Astrocyte (in vitro differentiated cells and primary cell): ENCODE results near the gene HMG20B. TPM values are rescaled to one million over a fixed set of nuclear protein-coding genes. Genes with fewer than 3 reads are reported as not detected.
A peak's percentile ranks its signal among the peaks of the same experiment; 100 is the strongest.
"Not testable (repeated sequence)": the region's sequence is repeated elsewhere in the genome, so short reads cannot be mapped to it uniquely, and the experiment has no call there.

Experiments used
- DNase-seq: peaks from one replicate; pipeline ENCODE4 v3.0.0-alpha.2; 2010; ENCODE audit warnings: low read depth
- FAIRE-seq: peaks from 2 replicates; lab custom pipeline; 2011; peaks lifted over from hg19 to GRCh38; lab: Jason Lieb, UNC
- H2AFZ ChIP-seq: 2 replicates; pipeline ENCODE4 v1.6.0; 2012; ENCODE audit warnings: low read depth, low read length, inconsistent platforms
- H3K27ac ChIP-seq: 2 replicates; pipeline ENCODE4 v1.5.1; 2011; ENCODE audit warnings: low read depth, low read length, inconsistent platforms
- H3K27me3 ChIP-seq: 2 replicates; pipeline ENCODE4 v1.6.0; 2011; ENCODE audit warnings: low read length, inconsistent platforms; ENCODE audit not compliant: insufficient read depth
- H3K36me3 ChIP-seq: 2 replicates; pipeline ENCODE4 v1.5.1; 2011; ENCODE audit warnings: low read length, inconsistent platforms; ENCODE audit not compliant: insufficient read depth
- H3K4me1 ChIP-seq: 2 replicates; pipeline ENCODE4 v1.5.1; 2011; ENCODE audit warnings: low read length, inconsistent platforms; ENCODE audit not compliant: insufficient read depth
- H3K4me2 ChIP-seq: 2 replicates; pipeline ENCODE4 v1.6.0; 2012; ENCODE audit warnings: low read length, inconsistent platforms
- H3K4me3 ChIP-seq: 2 replicates; pipeline ENCODE4 v1.5.1; 2011; ENCODE audit warnings: low read depth, mild to moderate bottlenecking, low read length, inconsistent platforms; ENCODE audit not compliant: insufficient read depth
- H3K79me2 ChIP-seq: 2 replicates; pipeline ENCODE4 v1.6.0; 2012; ENCODE audit warnings: mild to moderate bottlenecking, low read length, inconsistent platforms; ENCODE audit not compliant: insufficient read depth
- H3K9ac ChIP-seq: 2 replicates; pipeline ENCODE4 v1.6.0; 2012; ENCODE audit warnings: mild to moderate bottlenecking, low read length, inconsistent platforms
- H3K9me3 ChIP-seq: 2 replicates; pipeline ENCODE4 v1.5.1; 2012; ENCODE audit warnings: low read depth, mild to moderate bottlenecking, low read length, inconsistent platforms; ENCODE audit not compliant: insufficient read depth
- H4K20me1 ChIP-seq: 2 replicates; pipeline ENCODE4 v1.6.0; 2012; ENCODE audit warnings: low read length, inconsistent platforms; ENCODE audit not compliant: insufficient read depth
- H3K27ac Mint-ChIP-seq: one replicate; pipeline ENCODE4 v1.8.0; 2021; ENCODE audit warnings: mild to moderate bottlenecking, mixed read lengths; ENCODE audit not compliant: unreplicated experiment
- H3K27me3 Mint-ChIP-seq: one replicate; pipeline ENCODE4 v1.8.0; 2021; ENCODE audit warnings: low read depth, mixed read lengths; ENCODE audit not compliant: unreplicated experiment
- H3K36me3 Mint-ChIP-seq: one replicate; pipeline ENCODE4 v1.8.0; 2021; ENCODE audit warnings: low read depth, mixed read lengths; ENCODE audit not compliant: unreplicated experiment
- H3K4me1 Mint-ChIP-seq: one replicate; pipeline ENCODE4 v1.8.0; 2021; ENCODE audit warnings: low read depth, mixed read lengths; ENCODE audit not compliant: unreplicated experiment
- H3K4me3 Mint-ChIP-seq: one replicate; pipeline ENCODE4 v1.8.0; 2021; ENCODE audit warnings: mild to moderate bottlenecking, moderate library complexity, mixed read lengths; ENCODE audit not compliant: unreplicated experiment
- H3K9me3 Mint-ChIP-seq: one replicate; pipeline ENCODE4 v1.8.0; 2021; ENCODE audit warnings: mild to moderate bottlenecking, mixed read lengths; ENCODE audit not compliant: unreplicated experiment
- EZH2 ChIP-seq: IDR thresholded peaks from 2 replicates; pipeline ENCODE4 v1.6.1; 2012; ENCODE audit warnings: mild to moderate bottlenecking, low read length, inconsistent platforms; ENCODE audit not compliant: insufficient read depth
- total RNA-seq: library from RNA; stranded (reverse); gene quantifications from 2 replicates; pipeline ENCODE4 v1.2.1, GENCODE V29; 2021
- TF ChIP-seq, protein P1 (sequence below): IDR thresholded peaks from 2 replicates; pipeline ENCODE4 v1.5.1; 2011; ENCODE audit warnings: low read depth, mild to moderate bottlenecking, inconsistent platforms, low read length, moderate library complexity; ENCODE audit not compliant: insufficient read depth

Gene HMG20B
- total RNA-seq, 1 donor from 2014 or later, result 55.9 TPM

DNA sequence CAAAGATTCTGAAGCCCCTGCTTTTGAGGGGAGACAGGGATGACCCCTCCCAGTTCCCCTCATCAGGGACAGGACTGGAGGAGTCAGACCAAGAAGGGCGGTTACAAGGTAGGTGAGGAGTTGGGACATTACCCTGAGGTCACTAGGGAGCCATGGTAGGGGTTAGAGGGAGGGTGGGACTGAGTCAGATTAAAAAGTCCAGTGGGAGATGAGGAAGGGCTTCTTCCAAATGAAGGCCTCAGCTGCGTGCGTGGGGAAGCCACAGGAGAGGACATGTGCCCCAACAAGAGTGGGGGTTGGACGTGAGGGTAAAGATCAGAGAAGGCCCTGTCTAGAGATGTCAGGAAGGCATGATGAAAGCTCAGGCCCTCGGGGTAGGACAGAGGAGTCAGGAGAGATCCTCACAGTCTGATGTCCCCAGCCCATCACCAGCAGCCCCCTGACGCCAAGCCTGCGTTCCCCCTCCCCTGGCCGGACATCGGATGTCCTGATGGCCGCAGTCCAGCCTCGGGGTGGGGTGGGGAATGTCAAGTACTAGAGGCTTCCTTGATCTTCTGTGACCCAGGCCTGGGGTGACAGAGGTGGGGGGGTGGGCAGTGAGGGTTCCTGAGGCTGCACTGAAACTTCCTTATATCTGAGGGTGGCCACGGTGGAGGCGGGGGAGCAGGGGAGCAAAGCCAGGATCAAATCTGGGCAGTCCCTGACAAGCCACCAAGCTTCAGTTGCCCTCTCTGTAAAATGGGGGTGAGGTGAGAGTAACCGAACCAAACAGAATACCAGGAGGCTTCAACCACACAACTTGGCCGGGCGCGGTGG, 8.8 kb upstream of the HMG20B start:
- peaks cover 4% of the 10 kb centered on the region for H3K36me3 Mint-ChIP-seq
- DNase-seq (no peak), FAIRE-seq (no peak)
- H4K20me1 ChIP-seq, result no peaks in the 10 kb centered on the region
- no peak overlapping the region for H3K27ac ChIP-seq
- H3K9ac ChIP-seq, result no peak overlapping the region
- no peak overlapping the region for H2AFZ ChIP-seq
- H3K79me2 ChIP-seq, result no peaks in the 10 kb centered on the region
- no peak overlapping the region for H3K27ac Mint-ChIP-seq
- H3K4me1 ChIP-seq, result peaks cover 14% of the 10 kb centered on the region
- H3K27me3 ChIP-seq, result no peaks in the 10 kb centered on the region
- no peaks in the 10 kb centered on the region for H3K4me1 Mint-ChIP-seq
- no peaks in the 10 kb centered on the region for H3K9me3 ChIP-seq
- no peak overlapping the region for H3K4me2 ChIP-seq
- H3K36me3 ChIP-seq, result no peaks in the 10 kb centered on the region
- no peak overlapping the region for H3K4me3 Mint-ChIP-seq
- H3K4me3 ChIP-seq, result no peak overlapping the region
- no peaks in the 10 kb centered on the region for H3K9me3 Mint-ChIP-seq
- no peaks in the 10 kb centered on the region for H3K27me3 Mint-ChIP-seq
- TF ChIP-seq, protein P1, sequence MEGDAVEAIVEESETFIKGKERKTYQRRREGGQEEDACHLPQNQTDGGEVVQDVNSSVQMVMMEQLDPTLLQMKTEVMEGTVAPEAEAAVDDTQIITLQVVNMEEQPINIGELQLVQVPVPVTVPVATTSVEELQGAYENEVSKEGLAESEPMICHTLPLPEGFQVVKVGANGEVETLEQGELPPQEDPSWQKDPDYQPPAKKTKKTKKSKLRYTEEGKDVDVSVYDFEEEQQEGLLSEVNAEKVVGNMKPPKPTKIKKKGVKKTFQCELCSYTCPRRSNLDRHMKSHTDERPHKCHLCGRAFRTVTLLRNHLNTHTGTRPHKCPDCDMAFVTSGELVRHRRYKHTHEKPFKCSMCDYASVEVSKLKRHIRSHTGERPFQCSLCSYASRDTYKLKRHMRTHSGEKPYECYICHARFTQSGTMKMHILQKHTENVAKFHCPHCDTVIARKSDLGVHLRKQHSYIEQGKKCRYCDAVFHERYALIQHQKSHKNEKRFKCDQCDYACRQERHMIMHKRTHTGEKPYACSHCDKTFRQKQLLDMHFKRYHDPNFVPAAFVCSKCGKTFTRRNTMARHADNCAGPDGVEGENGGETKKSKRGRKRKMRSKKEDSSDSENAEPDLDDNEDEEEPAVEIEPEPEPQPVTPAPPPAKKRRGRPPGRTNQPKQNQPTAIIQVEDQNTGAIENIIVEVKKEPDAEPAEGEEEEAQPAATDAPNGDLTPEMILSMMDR, result no peak
- TF ChIP-seq EZH2, result no peak

GRCh38 chr19:3565139-3565538, 7.6 kb upstream of the HMG20B start:
- FAIRE-seq (no peak), DNase-seq (peak; percentile 84)
- Histone ChIP-seq H3K27ac (peak overlapping the region; percentile 36), H3K4me3 (no peak overlapping the region), H3K4me2 (peak overlapping the region; percentile 34), H3K4me1 (peaks cover 14% of the 10 kb centered on the region), H3K27me3 (no peaks in the 10 kb centered on the region), H3K36me3 (no peaks in the 10 kb centered on the region), H4K20me1 (no peaks in the 10 kb centered on the region), H2AFZ (no peak overlapping the region), H3K9ac (no peak overlapping the region), H3K79me2 (no peaks in the 10 kb centered on the region), H3K9me3 (no peaks in the 10 kb centered on the region)
- H3K4me1 Mint-ChIP-seq, result no peaks in the 10 kb centered on the region
- H3K27ac Mint-ChIP-seq, result no peak overlapping the region
- TF ChIP-seq, protein P1, result no peak
- TF ChIP-seq EZH2, result no peak
- H3K36me3 Mint-ChIP-seq, result peaks cover 4% of the 10 kb centered on the region
- H3K9me3 Mint-ChIP-seq, result no peaks in the 10 kb centered on the region
- H3K4me3 Mint-ChIP-seq, result no peak overlapping the region
- no peaks in the 10 kb centered on the region for H3K27me3 Mint-ChIP-seq

GRCh38 chr19:3570042-3570441, 2.7 kb upstream of the HMG20B start:
- H3K27ac Mint-ChIP-seq, FAIRE-seq, H3K4me1 Mint-ChIP-seq, H3K4me1 ChIP-seq, H3K36me3 Mint-ChIP-seq, DNase-seq, H3K9ac ChIP-seq, H3K27ac ChIP-seq, H3K27me3 Mint-ChIP-seq, H3K27me3 ChIP-seq, H3K36me3 ChIP-seq, H3K4me3 Mint-ChIP-seq, H3K9me3 Mint-ChIP-seq, H3K4me3 ChIP-seq, H4K20me1 ChIP-seq, H3K9me3 ChIP-seq, H3K79me2 ChIP-seq, H2AFZ ChIP-seq, H3K4me2 ChIP-seq: not testable (repeated sequence)
